Measurements from ENCODE around the gene PACRGL. TPM values are rescaled to one million over a fixed set of nuclear protein-coding genes. Genes with fewer than 3 reads are reported as not detected.
A peak's percentile ranks its signal among the peaks of the same experiment; 100 is the strongest.

The PACRGL gene
- total RNA-seq (2021) (13.5 to 16.7 TPM (median 16.0 TPM) in 3 replicates), Bru-seq, nascent RNA (percentile 84 among the genes with signal in this experiment)
- long read RNA-seq, experiment 1, partial matches to known transcripts = 7 of 17 reads
- long read RNA-seq, experiment 1, other reads (novel, unspliced or antisense) = 7 of 17 reads
- long read RNA-seq, experiment 2, partial matches to known transcripts = 0 of 18 reads
- long read RNA-seq, experiment 2, other reads (novel, unspliced or antisense) = 17 of 18 reads
- long read RNA-seq, experiment 3, partial matches to known transcripts = 0 of 14 reads
- long read RNA-seq, experiment 3, other reads (novel, unspliced or antisense) = 11 of 14 reads

- Mint-ChIP-seq H3K4me1 (peaks cover 11% of the 10 kb centered on the region), H3K4me3 (peak within 1 kb of the TSS; percentile 91), H3K27ac (peak within 1 kb of the TSS; percentile 93), H3K27me3 (ENCODE audit: low read depth) (no peaks in the 10 kb centered on the region), H3K36me3 (peaks cover 11% of the 10 kb centered on the region), H3K9me3 (no peaks in the 10 kb centered on the region)
- ATAC-seq = peak; percentile 99
- peak; percentile 95 for DNase-seq (ENCODE audit: low spot score)
- ChIA-PET CTCF (interaction anchor here (1.4 kb wide), 1 partner anchor 73 kb away, joined by 3 read pairs; no protein-coding TSS in a partner anchor), POLR2A (no interaction called here)
- TF ChIP-seq MYBL2 (CRISPR knock-in tag; IDR thresholded peaks at IDR 0.05) (peak; percentile 55; the same call in 1 of the 2 replicates), ETV6 (CRISPR knock-in tag; IDR thresholded peaks at IDR 0.05) (peak; percentile 60; the same call in 1 of the 2 replicates), FOXK1 (CRISPR knock-in tag; IDR thresholded peaks at IDR 0.05) (peak; percentile 83), ZNF416 (CRISPR knock-in tag; IDR thresholded peaks at IDR 0.05) (no peak), HMGXB4 (CRISPR knock-in tag; IDR thresholded peaks at IDR 0.05) (no peak), ZNF232 (CRISPR knock-in tag; IDR thresholded peaks at IDR 0.05) (peak; percentile 54; the same call in 1 of the 2 replicates), GABPB1 (CRISPR knock-in tag; IDR thresholded peaks at IDR 0.05) (no peak), NR3C1 (CRISPR knock-in tag; conservative IDR thresholded peaks at IDR 0.05; ENCODE audit: low read depth) (no peak), NFE2L1 (CRISPR knock-in tag; IDR thresholded peaks at IDR 0.05) (no peak), ZBTB21 (CRISPR knock-in tag; IDR thresholded peaks at IDR 0.05; ENCODE audit: borderline replicate concordance) (no peak), CREM (CRISPR knock-in tag; IDR thresholded peaks at IDR 0.05) (peak; percentile 96), ZNF396 (CRISPR knock-in tag; IDR thresholded peaks at IDR 0.05; ENCODE audit: borderline replicate concordance) (no peak), IRF1 (CRISPR knock-in tag; IDR thresholded peaks at IDR 0.05) (no peak), PRDM15 (CRISPR knock-in tag; IDR thresholded peaks at IDR 0.05) (no peak), ZNF512 (CRISPR knock-in tag; IDR thresholded peaks at IDR 0.05; ENCODE audit: borderline replicate concordance) (no peak), IRF2 (CRISPR knock-in tag; IDR thresholded peaks at IDR 0.05; ENCODE audit: borderline replicate concordance, low read depth) (no peak), PRRX2 (CRISPR knock-in tag; IDR thresholded peaks at IDR 0.05) (no peak), ATF6 (CRISPR knock-in tag; IDR thresholded peaks at IDR 0.05) (no peak), EMX1 (CRISPR knock-in tag; IDR thresholded peaks at IDR 0.05) (no peak), FOXP1 (CRISPR knock-in tag; IDR thresholded peaks at IDR 0.05; ENCODE audit: borderline replicate concordance) (0 out of 2 replicates have a peak, but pooled peaks have one; percentile 44), AFF4 (CRISPR knock-in tag; IDR thresholded peaks at IDR 0.05; ENCODE audit: borderline replicate concordance) (no peak), GTF2I (CRISPR knock-in tag; conservative IDR thresholded peaks at IDR 0.05) (no peak), NR2C2 (CRISPR knock-in tag; IDR thresholded peaks at IDR 0.05) (peak; percentile 66; the same call in 1 of the 2 replicates)
Measured at GRCh38 chr4:20700007-20700761, at the start of gene PACRGL. Gene PACRGL, plus strand, starts transcription at chr4:20700458. Its CDS starts 4,024 bp downstream, at chr4:20704482.
